HG03139 (cell line): ENCODE results near the gene ZNF888.
"Not testable (repeated sequence)": the region's sequence is repeated elsewhere in the genome, so short reads cannot be mapped to it uniquely, and the experiment has no call there.

ENCODE experiments used
- ATAC-seq: cut with Tn5 transposase; IDR thresholded peaks from one replicate; pipeline ENCODE4 v1.9.1; 2021; ENCODE audit not compliant: unreplicated experiment

The ZNF888 gene

GRCh38 chr19:52880895-52881389 lies 42.3 kb downstream of the ZNF888 start:
- no peak for ATAC-seq

DNA sequence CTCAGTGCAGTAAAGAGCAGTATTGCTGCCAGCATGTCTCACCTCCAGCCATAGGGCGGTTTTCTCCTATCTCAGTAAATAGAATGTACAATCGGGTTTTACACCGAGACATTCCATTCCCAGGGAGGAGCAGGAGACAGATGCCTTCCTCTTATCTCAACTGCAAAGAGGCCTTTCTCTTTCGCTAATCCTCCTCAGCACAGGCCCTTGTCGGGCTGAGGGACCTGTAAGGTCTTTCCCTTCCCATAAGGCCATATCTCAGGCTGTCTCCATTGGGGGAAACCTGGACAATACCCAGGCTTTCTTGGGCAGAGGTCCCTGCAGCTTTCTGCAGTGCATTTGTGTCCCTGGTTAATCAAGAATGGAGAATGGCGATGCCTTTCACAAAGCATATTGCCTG lies 50.2 kb downstream of the ZNF888 start:
- ATAC-seq: not testable (repeated sequence)

DNA sequence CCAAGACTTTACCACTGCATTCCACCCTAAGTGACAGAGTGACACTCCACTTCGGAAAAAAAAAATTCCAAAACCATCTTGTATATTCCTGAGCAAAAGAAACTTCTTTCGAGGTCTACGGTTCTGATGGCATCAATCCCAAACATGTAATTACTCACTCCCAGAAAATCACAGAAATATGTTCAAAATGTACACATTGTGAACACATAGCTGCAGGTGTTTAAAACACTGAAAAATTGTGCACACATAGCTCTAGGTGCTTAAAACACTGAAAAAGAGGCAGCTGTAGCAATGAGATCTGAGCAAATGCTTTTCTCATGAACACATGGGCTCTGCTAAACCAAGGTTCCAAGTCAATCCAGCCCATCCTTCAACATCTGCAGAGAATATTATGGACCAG lies 51.8 kb downstream of the ZNF888 start:
- no peak for ATAC-seq

DNA sequence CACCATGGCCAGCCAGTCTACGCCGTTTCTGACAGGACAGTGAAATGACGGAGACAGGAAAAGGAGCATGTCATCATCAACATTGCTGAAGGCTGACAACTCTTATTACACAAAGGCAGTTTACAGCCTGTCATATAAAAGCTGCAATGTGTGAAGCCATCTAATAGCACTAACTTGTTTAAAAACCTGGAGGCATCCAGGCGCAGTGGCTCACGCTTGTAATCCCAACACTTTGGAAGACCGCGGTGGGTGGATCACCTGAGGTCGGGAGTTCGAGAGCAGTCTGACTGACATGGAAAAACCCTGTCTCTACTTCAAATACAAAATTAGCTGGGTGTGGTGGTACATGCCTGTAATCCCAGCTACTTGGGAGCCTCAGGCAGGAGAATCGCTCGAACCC lies 55.2 kb downstream of the ZNF888 start:
- not testable (repeated sequence) for ATAC-seq

DNA sequence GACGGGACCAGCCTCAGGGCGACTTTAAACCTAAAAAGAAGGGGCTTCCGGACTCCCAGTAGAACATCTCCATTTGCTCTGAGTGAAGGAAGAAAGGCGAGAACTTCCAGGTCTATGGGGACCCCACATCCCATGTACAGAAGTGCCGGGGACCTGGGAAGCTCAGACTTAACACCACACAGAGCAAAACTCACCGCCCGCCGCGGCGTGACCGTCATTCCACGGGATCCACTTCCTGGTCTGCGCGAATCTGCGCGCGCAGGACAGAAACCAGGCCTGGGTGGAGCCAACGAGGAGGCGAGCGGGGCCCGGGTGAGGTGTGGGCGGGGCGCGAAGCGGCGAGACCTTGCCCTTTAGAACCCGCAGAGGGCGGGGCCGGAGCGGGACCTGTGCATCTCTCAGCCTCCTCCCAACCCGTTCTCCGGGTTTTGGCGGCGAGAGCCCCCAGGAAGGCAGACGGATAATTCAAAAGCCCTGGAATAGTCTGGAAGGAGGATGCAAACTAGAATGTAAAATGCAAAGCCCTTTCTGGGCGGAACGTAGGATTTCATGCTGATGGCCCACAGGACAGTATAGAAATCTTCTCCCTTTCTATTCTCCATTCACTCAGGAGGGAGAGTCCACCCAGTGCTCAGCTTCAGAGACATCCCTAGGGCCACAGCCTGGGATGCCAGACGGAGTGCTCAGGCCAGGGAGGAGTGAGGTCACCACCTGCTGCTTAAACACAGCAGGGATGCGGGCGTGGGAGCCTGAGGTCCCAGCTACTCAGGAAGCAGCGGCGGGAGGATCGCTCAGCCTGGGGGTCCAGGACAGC lies 65.6 kb downstream of the ZNF888 start, which contains the start of gene ZNF468:
TSS of gene ZNF468 (minus strand) at position 242 of the 814 bp plus-strand sequence. CDS start 3,347 bp downstream, outside the sequence.
- ATAC-seq: peak; percentile 98

- not testable (repeated sequence) for ATAC-seq
Measured at GRCh38 chr19:52856540-52857377, 66.5 kb downstream of the ZNF888 start.
